ENCODE measurements around the gene DAND5.

DNA sequence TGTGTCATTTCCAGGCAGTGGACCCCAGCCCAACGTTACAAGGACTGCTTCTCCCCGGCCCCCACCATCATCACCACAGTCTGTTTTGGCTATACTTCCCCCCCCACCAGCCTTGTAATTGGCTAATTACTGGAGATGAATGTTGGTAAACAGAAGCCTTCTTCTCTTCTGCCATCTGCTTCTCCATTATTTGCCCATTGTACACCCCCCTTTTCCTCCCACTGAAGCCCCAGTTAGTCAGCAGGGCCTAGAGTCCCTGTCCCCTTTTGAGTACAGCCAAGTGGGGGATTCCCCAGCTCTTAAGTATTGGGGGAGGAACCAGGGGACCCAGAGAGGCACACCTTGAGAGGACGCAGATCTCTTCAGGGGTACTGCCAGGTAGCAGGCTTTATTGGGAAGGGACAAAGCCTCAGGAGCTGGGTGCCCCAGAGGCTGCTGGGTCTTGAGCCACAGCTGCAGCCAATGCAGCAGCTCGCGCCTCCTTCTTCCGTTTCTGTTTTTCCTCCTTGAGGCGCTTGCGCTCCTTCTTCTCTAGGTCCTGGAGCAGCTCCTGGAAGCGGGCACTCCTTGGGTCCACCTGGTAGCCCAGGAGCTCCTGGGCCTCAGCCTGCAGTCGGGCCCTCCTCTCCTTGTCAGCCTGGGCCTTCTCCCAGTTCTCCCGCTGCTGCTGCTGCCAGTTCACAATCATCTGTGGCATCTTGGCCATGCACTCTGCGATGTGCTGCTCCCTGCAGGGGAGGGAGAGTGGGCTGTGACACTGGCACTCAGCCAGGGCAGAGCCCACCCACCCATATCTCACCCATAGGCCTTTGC is 15.4 kb upstream of the DAND5 start:
- no peak for TF ChIP-seq YY1 (IDR thresholded peaks at IDR 0.05; ENCODE audit: insufficient read depth, insufficient read length)
- TF ChIP-seq ZNF274 (IDR thresholded peaks at IDR 0.05; ENCODE audit: low read depth, low read length), result no peak

Data from NT2/D1 (cell line).